Peyer's patch (tissue), 4 donors: ENCODE results near the gene KDM1A. TPM values are rescaled to one million over a fixed set of nuclear protein-coding genes. Genes with fewer than 3 reads are reported as not detected.

Experiments
- DNase-seq, 3 donors: peaks; one replicate each; pipeline ENCODE4 v3.0.0-alpha.2; 2017 to 2019
- H3K27ac ChIP-seq, 4 donors: fragments of 200-600 bp; sonication (generic); one replicate each; pipeline ENCODE4 v1.5.1; 2016 to 2019
- H3K27me3 ChIP-seq, 2 donors: fragments of 200-600 bp; sonication (generic); one replicate each; pipeline ENCODE4 v1.5.1; 2019
- H3K36me3 ChIP-seq, 3 donors: fragments of 200-600 bp; sonication (generic); one replicate each; pipeline ENCODE4 v1.5.1; 2016 to 2019
- H3K4me1 ChIP-seq, 4 donors: fragments of 200-600 bp; sonication (generic); one replicate each; pipeline ENCODE4 v1.5.1; 2016 to 2019
- H3K4me3 ChIP-seq, 4 donors: fragments of 200-600 bp; sonication (generic); 1 replicate in 3 of 4; 2 replicates in 1 of 4; pipeline ENCODE4 v1.5.1; 2016 to 2019; ENCODE audit warnings: mild to moderate bottlenecking in 1 of 4
- H3K9me3 ChIP-seq, 4 donors: fragments of 200-600 bp; sonication (generic); one replicate each; pipeline ENCODE4 v1.5.1; 2016 to 2019; ENCODE audit warnings: mild to moderate bottlenecking in 1 of 4
- POLR2A ChIP-seq, 2 donors: fragments of 450-650 bp; IDR thresholded peaks; one replicate each; pipeline ENCODE4 v1.5.1; 2017; ENCODE audit warnings: antibody characterized with exemption in 2 of 2, mild to moderate bottlenecking in 2 of 2, moderate library complexity in 2 of 2
- total RNA-seq, 4 donors: library from RNA; depleted of rRNA; stranded (reverse); fragments of >200 nt; gene quantifications; one replicate each; pipeline ENCODE4 v1.1.0, GENCODE V29; 2016
- TF ChIP-seq, protein P1 (sequence below), 6 experiments: fragments of 450-650 bp in 4 of 6; fragments of 200-600 bp in 2 of 6; sonication (generic) in 1 of 6; IDR thresholded peaks; one replicate each; pipeline ENCODE4 v1.5.1; 2017 to 2019; ENCODE audit warnings: antibody characterized with exemption in 6 of 6, mild to moderate bottlenecking in 3 of 6, moderate library complexity in 1 of 6

Gene KDM1A
- total RNA-seq, 4 donors from 2014 or later, result 33.5 to 102 (median 40.9) TPM

DNA sequence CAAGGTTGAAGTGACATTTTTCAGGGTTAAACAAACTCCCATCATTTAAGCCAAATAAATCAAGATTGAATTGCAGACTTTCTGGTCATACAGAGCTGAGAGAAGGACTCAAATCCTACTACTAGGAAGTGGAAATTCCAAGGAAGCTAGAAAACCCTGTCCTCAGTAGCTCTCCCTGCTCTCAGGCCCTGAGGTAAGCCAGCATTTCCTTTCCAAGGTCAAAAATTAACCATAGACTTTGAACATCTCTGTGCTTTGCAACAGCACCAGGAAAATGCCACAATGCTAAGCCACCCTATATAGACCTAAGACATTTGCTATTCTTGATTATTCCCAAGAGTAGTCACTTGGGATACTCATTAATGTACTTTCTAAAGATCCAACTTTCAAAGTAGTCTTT, 104.3 kb downstream of the KDM1A start:
- Histone ChIP-seq H3K4me3 (no peak overlapping the region), H3K27me3 (no peaks in the 10 kb centered on the region), H3K27ac (peak overlapping the region in 3 of 4 donors; percentile 10 to 46 (median 24)), H3K36me3 (no peaks in the 10 kb centered on the region), H3K4me1 (peaks cover 0 to 55% (median 5%) of the 10 kb centered on the region in 4 donors), H3K9me3 (no peaks in the 10 kb centered on the region)
- no peak for DNase-seq
- TF ChIP-seq, protein P1, sequence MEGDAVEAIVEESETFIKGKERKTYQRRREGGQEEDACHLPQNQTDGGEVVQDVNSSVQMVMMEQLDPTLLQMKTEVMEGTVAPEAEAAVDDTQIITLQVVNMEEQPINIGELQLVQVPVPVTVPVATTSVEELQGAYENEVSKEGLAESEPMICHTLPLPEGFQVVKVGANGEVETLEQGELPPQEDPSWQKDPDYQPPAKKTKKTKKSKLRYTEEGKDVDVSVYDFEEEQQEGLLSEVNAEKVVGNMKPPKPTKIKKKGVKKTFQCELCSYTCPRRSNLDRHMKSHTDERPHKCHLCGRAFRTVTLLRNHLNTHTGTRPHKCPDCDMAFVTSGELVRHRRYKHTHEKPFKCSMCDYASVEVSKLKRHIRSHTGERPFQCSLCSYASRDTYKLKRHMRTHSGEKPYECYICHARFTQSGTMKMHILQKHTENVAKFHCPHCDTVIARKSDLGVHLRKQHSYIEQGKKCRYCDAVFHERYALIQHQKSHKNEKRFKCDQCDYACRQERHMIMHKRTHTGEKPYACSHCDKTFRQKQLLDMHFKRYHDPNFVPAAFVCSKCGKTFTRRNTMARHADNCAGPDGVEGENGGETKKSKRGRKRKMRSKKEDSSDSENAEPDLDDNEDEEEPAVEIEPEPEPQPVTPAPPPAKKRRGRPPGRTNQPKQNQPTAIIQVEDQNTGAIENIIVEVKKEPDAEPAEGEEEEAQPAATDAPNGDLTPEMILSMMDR (IDR thresholded peaks at IDR 0.05), result no peak
- TF ChIP-seq POLR2A (IDR thresholded peaks at IDR 0.05), result no peak

DNA sequence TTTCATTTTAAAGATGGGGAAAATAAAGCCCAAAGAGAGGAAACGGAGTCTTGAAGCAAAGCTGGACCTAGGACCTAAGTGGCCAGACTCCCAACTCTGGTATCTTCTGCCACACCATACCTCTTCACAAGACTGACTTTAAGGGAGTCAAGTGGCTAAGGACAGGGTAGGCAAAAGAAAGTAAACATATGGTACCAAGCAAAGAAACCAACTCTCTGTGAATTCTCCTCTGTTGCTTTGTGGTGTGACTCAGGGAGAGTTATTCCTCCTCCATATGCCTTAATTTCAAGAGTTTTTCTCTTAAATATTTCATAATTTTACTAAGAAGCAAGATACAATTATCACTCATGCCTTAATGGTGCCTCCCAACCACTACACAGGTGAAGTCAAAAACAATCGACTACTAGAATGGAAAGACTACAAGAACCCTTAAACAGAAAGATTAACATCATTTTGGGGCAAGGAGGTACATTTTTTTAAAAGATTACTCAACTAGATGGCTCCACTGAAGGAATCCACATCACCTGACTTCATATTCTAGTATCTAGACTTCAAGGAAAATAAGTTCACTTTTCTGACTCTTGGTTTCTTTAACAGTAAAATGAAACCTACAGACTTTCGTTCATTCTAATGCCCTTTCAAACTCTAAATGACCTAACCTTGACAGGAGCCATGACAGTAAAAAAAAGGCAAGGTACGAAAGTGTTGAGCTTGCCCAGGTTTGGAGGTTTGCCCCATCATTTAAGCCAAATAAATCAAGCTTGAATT, 105.2 kb downstream of the KDM1A start:
- TF ChIP-seq POLR2A (IDR thresholded peaks at IDR 0.05), result no peak
- TF ChIP-seq, protein P1 (IDR thresholded peaks at IDR 0.05), result no peak
- Histone ChIP-seq H3K36me3 (no peaks in the 10 kb centered on the region), H3K27me3 (no peaks in the 10 kb centered on the region), H3K9me3 (no peaks in the 10 kb centered on the region), H3K27ac (peak overlapping the region in 1 of 4 donors; percentile 23), H3K4me1 (peaks cover 0 to 49% (median 4%) of the 10 kb centered on the region in 4 donors), H3K4me3 (no peak overlapping the region)
- no peak for DNase-seq

DNA sequence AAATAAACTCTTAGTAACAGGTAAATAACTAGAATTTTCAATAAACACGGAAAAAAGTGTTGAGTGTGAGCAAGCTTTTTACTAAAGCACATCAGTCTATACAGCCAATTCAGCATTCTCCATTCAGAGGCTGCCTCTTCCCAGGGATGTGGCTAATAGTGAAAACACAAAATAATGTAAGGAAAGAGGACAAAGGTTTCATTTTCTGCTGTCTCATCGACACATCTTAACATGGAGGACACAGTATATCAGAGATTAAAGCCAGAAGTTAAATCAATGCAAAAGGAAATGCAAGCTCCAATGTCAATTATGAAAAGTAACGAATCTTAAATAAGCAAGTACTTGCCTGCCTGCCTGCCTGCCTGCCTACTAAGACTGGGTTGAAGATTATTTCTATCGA, 106.2 kb downstream of the KDM1A start:
- H3K9me3 ChIP-seq, result no peaks in the 10 kb centered on the region
- H3K36me3 ChIP-seq, result no peaks in the 10 kb centered on the region
- H3K27ac ChIP-seq, result no peak overlapping the region
- no peak for DNase-seq
- no peak overlapping the region for H3K4me3 ChIP-seq
- peaks cover 0 to 40% (median 2%) of the 10 kb centered on the region in 4 donors for H3K4me1 ChIP-seq
- no peaks in the 10 kb centered on the region for H3K27me3 ChIP-seq
- TF ChIP-seq POLR2A (IDR thresholded peaks at IDR 0.05), result no peak
- TF ChIP-seq, protein P1 (IDR thresholded peaks at IDR 0.05), result no peak

DNA sequence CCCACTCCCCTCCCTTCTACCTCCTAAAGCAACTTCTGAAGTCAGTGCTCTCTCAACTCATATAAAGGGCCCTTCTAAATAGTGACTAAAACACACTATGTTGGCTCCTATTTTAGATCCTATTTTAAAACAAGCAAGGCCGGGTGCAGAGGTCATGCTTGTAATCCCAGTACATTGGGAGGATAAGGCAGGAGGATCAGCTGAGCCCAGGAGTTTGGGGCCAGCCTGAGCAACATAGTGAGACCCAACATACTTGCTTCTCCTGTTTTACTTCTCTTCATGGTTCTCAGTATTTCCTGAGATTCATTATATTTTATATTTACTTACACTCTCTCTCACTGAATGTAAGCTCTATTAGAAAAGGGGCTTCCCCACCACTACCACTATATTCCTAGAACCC, 106.9 kb downstream of the KDM1A start:
- H3K4me1 ChIP-seq, result peaks cover 0 to 40% (median 2%) of the 10 kb centered on the region in 4 donors
- H3K4me3 ChIP-seq, result no peak overlapping the region
- H3K36me3 ChIP-seq, result no peaks in the 10 kb centered on the region
- TF ChIP-seq, protein P1 (IDR thresholded peaks at IDR 0.05), result no peak
- no peak for TF ChIP-seq POLR2A (IDR thresholded peaks at IDR 0.05)
- no peak for DNase-seq
- no peaks in the 10 kb centered on the region for H3K27me3 ChIP-seq
- no peak overlapping the region for H3K27ac ChIP-seq
- H3K9me3 ChIP-seq, result no peaks in the 10 kb centered on the region

DNA sequence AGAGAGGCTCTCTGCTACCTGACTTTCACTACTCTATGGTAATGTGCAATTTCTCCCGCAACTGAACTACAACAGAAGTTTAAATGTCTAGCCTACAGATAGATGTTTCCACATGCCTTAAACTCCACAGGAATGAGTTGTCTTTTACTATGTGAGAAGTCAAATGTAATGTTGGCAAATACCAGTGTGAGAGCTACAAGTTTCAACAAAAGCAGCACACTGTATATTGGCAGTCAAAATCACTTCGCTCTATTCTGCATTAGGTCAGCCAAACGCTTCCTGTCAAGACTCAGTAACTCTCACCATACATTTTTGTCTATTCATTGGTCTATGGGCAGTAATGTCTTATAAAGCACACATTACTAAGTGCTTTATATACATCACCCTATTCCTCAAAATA, 107.5 kb downstream of the KDM1A start:
- TF ChIP-seq, protein P1 (IDR thresholded peaks at IDR 0.05), result no peak
- TF ChIP-seq POLR2A (IDR thresholded peaks at IDR 0.05), result no peak
- no peaks in the 10 kb centered on the region for H3K36me3 ChIP-seq
- no peak for DNase-seq
- no peaks in the 10 kb centered on the region for H3K27me3 ChIP-seq
- H3K9me3 ChIP-seq, result no peaks in the 10 kb centered on the region
- no peak overlapping the region for H3K27ac ChIP-seq
- no peak overlapping the region for H3K4me3 ChIP-seq
- H3K4me1 ChIP-seq, result peaks cover 0 to 35% (median 2%) of the 10 kb centered on the region in 4 donors
